Testis (tissue), 5 donors: ENCODE data around the gene SMIM7. TPM values are rescaled to one million over a fixed set of nuclear protein-coding genes. Genes with fewer than 3 reads are reported as not detected.

Experiments
- DNase-seq: peaks from one replicate; pipeline ENCODE4 v3.0.0-alpha.2; 2019
- H3K27ac ChIP-seq, 2 donors: fragments of 200-600 bp; sonication (generic); one replicate each; pipeline ENCODE4 v1.5.1; 2019
- H3K27me3 ChIP-seq: fragments of 200-600 bp; sonication (generic); one replicate; pipeline ENCODE4 v1.5.1; 2019
- H3K36me3 ChIP-seq: fragments of 200-600 bp; sonication (generic); one replicate; pipeline ENCODE4 v1.5.1; 2017; ENCODE audit warnings: low read depth; ENCODE audit errors: missing control alignments
- H3K4me1 ChIP-seq: fragments of 200-600 bp; sonication (generic); one replicate; pipeline ENCODE4 v1.5.1; 2019
- H3K4me3 ChIP-seq, 2 donors: fragments of 200-600 bp; sonication (generic); one replicate each; pipeline ENCODE4 v1.5.1; 2017 to 2019
- H3K9me3 ChIP-seq: fragments of 200-600 bp; sonication (generic); one replicate; pipeline ENCODE4 v1.5.1; 2017
- POLR2A ChIP-seq: fragments of 450-650 bp; IDR thresholded peaks from one replicate; pipeline ENCODE4 v1.6.1; 2017; ENCODE audit warnings: antibody characterized with exemption, mild to moderate bottlenecking, moderate library complexity
- WGBS, 2 donors: methylation state at CpG; one replicate each; pipeline ENCODE4 v1.1.5; 2018; 5-methylcytosine and 5-hydroxymethylcytosine counted together
- intact Hi-C: fragments of 100-400 bp; cut with DNase I; formaldehyde crosslinking; loops from one replicate; pipeline ENCODE4 v1.15.1; 2023; ENCODE audit warnings: low total_unique reads
- long read RNA-seq, 2 donors: transcript quantifications; one replicate each; lab custom pipeline, GENCODE V29; 2026
- polyA plus RNA-seq: library from polyadenylated mRNA; stranded (reverse); fragments of 350-450 nt; fragmentation: Illumina TruSeq; extraction: RNeasy Lipid Tissue Mini Kit (QIAGEN cat#74804); gene quantifications from one replicate; pipeline ENCODE4 v1.2.3, GENCODE V29; 2014; ENCODE audit warnings: low read depth, low replicate concordance; ENCODE audit not compliant: insufficient read depth
- total RNA-seq, 2 donors: library from RNA; depleted of rRNA; stranded (reverse); fragments of >200 nt; gene quantifications; one replicate each; pipeline ENCODE4 v1.2.3, GENCODE V29; 2016
- TF ChIP-seq, protein P1 (sequence below), 3 experiments: fragments of 450-650 bp in 2 of 3; fragments of 200-600 bp in 1 of 3; sonication (generic) in 1 of 3; IDR thresholded peaks; one replicate each; pipeline ENCODE4 v1.5.1; 2016 to 2019; ENCODE audit warnings: antibody characterized with exemption in 3 of 3, mild to moderate bottlenecking in 2 of 3, moderate library complexity in 1 of 3

SMIM7 gene
- 100 to 1,000 TPM; 115 to 119 TPM for total RNA-seq
- polyA plus RNA-seq: 105 TPM
- long read RNA-seq, donor 1, transcript SMIM7-208 (5 exons, 2,776 nt): major isoform, 49 of 88 reads
- long read RNA-seq, donor 1, transcript SMIM7-215 (6 exons, 975 nt): minor isoform, 7 of 88 reads
- long read RNA-seq, donor 1, transcript SMIM7-214 (4 exons, 1,075 nt): minor isoform, 7 of 88 reads
- long read RNA-seq, donor 1, partial matches to known transcripts: 14 of 88 reads
- long read RNA-seq, donor 1, other reads (novel, unspliced or antisense): 0 of 88 reads
- long read RNA-seq, donor 2, transcript SMIM7-208 (5 exons, 2,776 nt): major isoform, 28 of 55 reads
- long read RNA-seq, donor 2, transcript SMIM7-214 (4 exons, 1,075 nt): minor isoform, 6 of 55 reads
- long read RNA-seq, donor 2, partial matches to known transcripts: 13 of 55 reads
- long read RNA-seq, donor 2, other reads (novel, unspliced or antisense): 0 of 55 reads

GRCh38 chr19:16659832-16660708, at the start of gene SMIM7:
SMIM7 (minus strand) TSS chr19:16660144; CDS start chr19:16660110, 34 bp downstream.
- intact Hi-C loops: no loop called here
- no peaks in the 10 kb centered on the region for H3K27me3 ChIP-seq
- no peaks in the 10 kb centered on the region for H3K36me3 ChIP-seq
- TF ChIP-seq POLR2A: no peak
- TF ChIP-seq, protein P1, sequence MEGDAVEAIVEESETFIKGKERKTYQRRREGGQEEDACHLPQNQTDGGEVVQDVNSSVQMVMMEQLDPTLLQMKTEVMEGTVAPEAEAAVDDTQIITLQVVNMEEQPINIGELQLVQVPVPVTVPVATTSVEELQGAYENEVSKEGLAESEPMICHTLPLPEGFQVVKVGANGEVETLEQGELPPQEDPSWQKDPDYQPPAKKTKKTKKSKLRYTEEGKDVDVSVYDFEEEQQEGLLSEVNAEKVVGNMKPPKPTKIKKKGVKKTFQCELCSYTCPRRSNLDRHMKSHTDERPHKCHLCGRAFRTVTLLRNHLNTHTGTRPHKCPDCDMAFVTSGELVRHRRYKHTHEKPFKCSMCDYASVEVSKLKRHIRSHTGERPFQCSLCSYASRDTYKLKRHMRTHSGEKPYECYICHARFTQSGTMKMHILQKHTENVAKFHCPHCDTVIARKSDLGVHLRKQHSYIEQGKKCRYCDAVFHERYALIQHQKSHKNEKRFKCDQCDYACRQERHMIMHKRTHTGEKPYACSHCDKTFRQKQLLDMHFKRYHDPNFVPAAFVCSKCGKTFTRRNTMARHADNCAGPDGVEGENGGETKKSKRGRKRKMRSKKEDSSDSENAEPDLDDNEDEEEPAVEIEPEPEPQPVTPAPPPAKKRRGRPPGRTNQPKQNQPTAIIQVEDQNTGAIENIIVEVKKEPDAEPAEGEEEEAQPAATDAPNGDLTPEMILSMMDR (IDR thresholded peaks at IDR 0.05): peak in 1 of 3 experiments; percentile 26
- 0 to 4% methylated on average over 8 to 60 of the region's 60 CpGs for WGBS, 2 donors
- no peaks in the 10 kb centered on the region for H3K9me3 ChIP-seq
- H3K4me3 ChIP-seq: peak within 1 kb of the TSS; percentile 81 to 82
- peak within 1 kb of the TSS; percentile 93 to 96 for H3K27ac ChIP-seq
- peaks cover 27% of the 10 kb centered on the region for H3K4me1 ChIP-seq
- peak; percentile 99 for DNase-seq

DNA sequence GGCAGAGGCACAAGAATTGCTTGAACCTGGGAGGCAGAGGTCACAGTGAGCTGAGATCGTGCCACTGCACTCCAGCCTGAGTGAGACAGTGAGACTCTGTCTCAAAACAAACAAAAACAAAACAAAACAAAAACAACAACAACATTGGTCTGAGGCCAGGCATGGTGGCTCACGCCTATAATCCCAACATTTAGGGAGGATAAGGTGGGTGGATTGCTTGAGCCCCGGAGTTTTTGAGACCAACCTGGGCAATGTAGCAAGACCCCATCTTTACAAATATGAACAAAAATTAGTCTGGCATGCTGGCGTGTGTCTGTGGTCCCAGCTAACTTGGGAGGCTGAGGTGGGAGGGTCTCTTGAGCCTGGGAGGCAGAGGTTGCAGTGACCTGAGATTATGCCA, 43.7 kb upstream of the SMIM7 start:
- Histone ChIP-seq H3K27ac (no peak overlapping the region), H3K9me3 (no peaks in the 10 kb centered on the region), H3K27me3 (no peaks in the 10 kb centered on the region), H3K4me1 (peaks cover 10% of the 10 kb centered on the region), H3K36me3 (no peaks in the 10 kb centered on the region), H3K4me3 (no peak overlapping the region)
- intact Hi-C loops: no loop called here
- TF ChIP-seq POLR2A: no peak
- TF ChIP-seq, protein P1 (IDR thresholded peaks at IDR 0.05): no peak
- WGBS, 2 donors: 72 to 96% methylated on average over 4 of the region's 4 CpGs
- no peak for DNase-seq

- DNase-seq: peak; percentile 66
- 37 to 51% methylated on average over 6 of the region's 6 CpGs for WGBS, 2 donors
- no peak overlapping the region for H3K4me3 ChIP-seq
- intact Hi-C loops: no loop called here
- H3K4me1 ChIP-seq: peaks cover 12% of the 10 kb centered on the region
- no peaks in the 10 kb centered on the region for H3K27me3 ChIP-seq
- no peaks in the 10 kb centered on the region for H3K36me3 ChIP-seq
- H3K9me3 ChIP-seq: no peaks in the 10 kb centered on the region
- TF ChIP-seq, protein P1 (IDR thresholded peaks at IDR 0.05): no peak
- no peak for TF ChIP-seq POLR2A
- H3K27ac ChIP-seq: no peak overlapping the region
These were observed 42.2 kb upstream of the SMIM7 start for GRCh38 chr19:16702123-16702522.

DNA sequence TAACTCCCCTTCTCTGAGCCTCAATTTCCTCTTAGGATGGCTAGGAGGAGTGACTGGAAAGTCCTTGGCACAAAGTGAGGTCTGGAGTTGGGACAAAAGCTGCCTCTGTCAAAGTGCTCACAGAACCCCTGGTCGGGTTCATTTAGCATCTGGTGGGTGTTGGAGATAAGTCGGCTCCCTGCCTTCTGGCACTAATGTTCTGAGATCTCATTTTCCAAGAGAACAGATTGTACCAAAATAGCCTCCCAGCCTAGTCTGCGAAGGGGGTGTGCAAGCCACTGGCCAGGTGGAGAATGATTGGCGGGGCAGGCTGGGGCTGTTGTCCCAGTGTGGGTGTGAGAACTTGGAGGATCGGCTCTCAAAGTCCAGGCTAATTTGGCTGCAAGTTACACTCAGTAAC, 39.0 kb upstream of the SMIM7 start:
- Histone ChIP-seq H3K4me1 (peaks cover 12% of the 10 kb centered on the region), H3K27ac (peak overlapping the region in 1 of 2 donors; percentile 53), H3K27me3 (no peaks in the 10 kb centered on the region), H3K36me3 (no peaks in the 10 kb centered on the region), H3K9me3 (no peaks in the 10 kb centered on the region), H3K4me3 (no peak overlapping the region)
- no peak for TF ChIP-seq POLR2A
- TF ChIP-seq, protein P1 (IDR thresholded peaks at IDR 0.05): no peak
- peak; percentile 85 for DNase-seq
- 35 to 38% methylated on average over 5 of the region's 5 CpGs for WGBS, 2 donors
- intact Hi-C loops: no loop called here
